T-helper 2 cell treated with Interferon-gamma antibody and Interleukin-4, amounts not matched to agents 5 μg/mL and 100 μg/mL, for 36 hours (primary cell): ENCODE data around the gene VPREB1.
A peak's percentile ranks its signal among the peaks of the same experiment; 100 is the strongest.

Experiments used
- DNase-seq: peaks from one replicate; pipeline ENCODE4 v3.0.0; 2021; ENCODE audit warnings: low spot score
- H3K27ac Mint-ChIP-seq: one replicate; pipeline ENCODE4 v1.8.0; 2021; ENCODE audit warnings: mild to moderate bottlenecking, mixed read lengths
- H3K27me3 Mint-ChIP-seq: one replicate; pipeline ENCODE4 v1.8.0; 2021; ENCODE audit warnings: low read depth, mixed read lengths
- H3K36me3 Mint-ChIP-seq: one replicate; pipeline ENCODE4 v1.8.0; 2021; ENCODE audit warnings: low read depth, mixed read lengths
- H3K4me1 Mint-ChIP-seq: one replicate; pipeline ENCODE4 v1.8.0; 2021; ENCODE audit warnings: low read depth, mixed read lengths
- H3K4me3 Mint-ChIP-seq: one replicate; pipeline ENCODE4 v1.8.0; 2022; ENCODE audit warnings: mild to moderate bottlenecking, moderate library complexity, mixed read lengths
- H3K9me3 Mint-ChIP-seq: one replicate; pipeline ENCODE4 v1.8.0; 2021; ENCODE audit warnings: mixed read lengths

Gene VPREB1, protein sequence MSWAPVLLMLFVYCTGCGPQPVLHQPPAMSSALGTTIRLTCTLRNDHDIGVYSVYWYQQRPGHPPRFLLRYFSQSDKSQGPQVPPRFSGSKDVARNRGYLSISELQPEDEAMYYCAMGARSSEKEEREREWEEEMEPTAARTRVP

DNA sequence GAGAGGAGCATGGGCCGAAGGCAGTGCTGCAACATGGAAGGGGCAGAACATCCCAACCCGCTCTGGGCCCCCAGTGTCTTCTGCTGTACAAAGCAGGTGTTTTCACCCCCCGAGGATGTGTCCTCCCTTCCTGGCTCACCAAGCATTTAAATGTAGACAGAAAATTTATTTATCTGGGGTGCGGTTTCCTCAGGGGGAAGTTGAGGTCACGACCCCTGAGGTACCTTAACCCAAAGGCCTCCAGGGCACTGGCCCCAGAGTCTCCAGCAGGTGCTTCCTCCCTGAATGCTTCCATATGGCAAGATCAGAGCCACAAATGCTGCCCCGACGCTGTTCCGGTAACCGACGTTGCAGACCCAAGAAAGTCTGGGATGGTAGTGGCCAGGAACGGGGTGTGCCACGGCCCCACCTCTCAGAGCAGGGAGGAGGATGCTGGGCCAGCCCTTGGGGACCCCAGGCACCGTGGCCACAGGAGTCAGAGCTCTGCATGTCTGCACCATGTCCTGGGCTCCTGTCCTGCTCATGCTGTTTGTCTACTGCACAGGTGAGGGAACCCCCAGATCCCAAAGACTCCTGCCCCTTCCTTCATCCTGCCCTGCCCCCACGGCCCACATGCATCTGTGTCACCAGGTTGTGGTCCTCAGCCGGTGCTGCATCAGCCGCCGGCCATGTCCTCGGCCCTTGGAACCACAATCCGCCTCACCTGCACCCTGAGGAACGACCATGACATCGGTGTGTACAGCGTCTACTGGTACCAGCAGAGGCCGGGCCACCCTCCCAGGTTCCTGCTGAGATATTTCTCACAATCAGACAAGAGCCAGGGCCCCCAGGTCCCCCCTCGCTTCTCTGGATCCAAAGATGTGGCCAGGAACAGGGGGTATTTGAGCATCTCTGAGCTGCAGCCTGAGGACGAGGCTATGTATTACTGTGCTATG is at the start of gene VPREB1:
Gene VPREB1 (plus strand): TSS at position 471 of the 935 bp plus-strand sequence. CDS start 28 bp downstream, at position 499.
- no peaks in the 10 kb centered on the region for H3K9me3 Mint-ChIP-seq

DNA sequence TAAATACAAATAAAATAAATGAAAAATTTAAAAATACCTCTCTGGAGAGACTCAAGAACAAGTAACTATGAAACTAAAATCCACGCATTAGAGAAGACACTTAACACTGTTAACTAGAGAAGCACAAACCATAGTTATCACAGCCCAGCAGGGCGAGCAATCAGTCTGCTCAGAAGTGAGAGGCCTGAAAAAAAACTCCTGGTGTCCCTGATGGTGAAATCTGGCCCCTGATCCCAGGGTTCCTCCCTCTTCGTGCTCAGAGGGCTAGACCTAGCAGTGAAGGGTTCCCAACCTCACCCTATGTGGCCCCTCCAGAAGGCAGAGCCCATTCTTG is 49.7 kb upstream of the VPREB1 start:
- Mint-ChIP-seq H3K27ac (no peak overlapping the region), H3K27me3 (peaks cover 33% of the 10 kb centered on the region)

More for the DNA sequence above, at the start of gene VPREB1:
- Mint-ChIP-seq H3K27me3 (peaks cover 6% of the 10 kb centered on the region), H3K27ac (no peak within 1 kb of the TSS), H3K4me3 (no peak within 1 kb of the TSS), H3K36me3 (no peaks in the 10 kb centered on the region), H3K4me1 (peaks cover 23% of the 10 kb centered on the region)
- DNase-seq: no peak

DNA sequence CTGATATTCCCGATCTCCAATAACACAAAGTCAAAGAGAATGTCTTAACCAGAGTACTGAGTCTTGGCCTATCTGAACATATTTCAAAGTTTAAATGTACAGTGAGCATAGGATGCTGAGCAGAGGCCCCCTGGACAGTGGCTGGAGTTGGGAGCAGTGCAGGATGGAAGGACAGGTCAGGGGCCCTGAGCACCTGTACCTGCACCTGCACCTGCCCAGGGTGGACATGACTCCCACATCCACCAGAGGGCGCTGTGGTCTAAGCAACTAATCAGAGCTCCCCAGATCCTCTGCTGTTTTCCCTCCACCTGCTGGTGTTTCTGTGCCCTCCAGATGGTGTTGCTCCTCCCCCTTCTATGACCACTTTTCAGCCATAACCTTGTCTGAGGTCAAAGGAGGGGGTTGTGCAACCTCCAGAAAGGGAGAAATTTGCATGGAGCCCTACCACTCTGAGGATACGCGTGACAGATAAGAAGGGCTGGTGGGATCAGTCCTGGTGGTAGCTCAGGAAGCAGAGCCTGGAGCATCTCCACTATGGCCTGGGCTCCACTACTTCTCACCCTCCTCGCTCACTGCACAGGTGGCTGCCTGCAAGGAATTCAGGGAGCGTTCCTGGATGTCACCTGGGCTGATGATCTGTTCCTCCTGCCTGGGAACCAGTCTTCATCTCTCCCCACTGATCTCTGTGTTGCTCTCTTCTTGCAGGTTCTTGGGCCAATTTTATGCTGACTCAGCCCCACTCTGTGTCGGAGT is 49.1 kb upstream of the VPREB1 start:
- H3K27me3 Mint-ChIP-seq: peaks cover 29% of the 10 kb centered on the region
- peak; percentile 53 for DNase-seq
- peaks cover 3% of the 10 kb centered on the region for H3K4me1 Mint-ChIP-seq
- H3K4me3 Mint-ChIP-seq: no peak overlapping the region
- H3K36me3 Mint-ChIP-seq: no peaks in the 10 kb centered on the region
- no peaks in the 10 kb centered on the region for H3K9me3 Mint-ChIP-seq
- H3K27ac Mint-ChIP-seq: no peak overlapping the region

More for the DNA sequence above, 49.7 kb upstream of the VPREB1 start:
- no peak for DNase-seq
- Mint-ChIP-seq H3K36me3 (no peaks in the 10 kb centered on the region), H3K9me3 (no peaks in the 10 kb centered on the region), H3K4me1 (peaks cover 3% of the 10 kb centered on the region), H3K4me3 (no peak overlapping the region)

DNA sequence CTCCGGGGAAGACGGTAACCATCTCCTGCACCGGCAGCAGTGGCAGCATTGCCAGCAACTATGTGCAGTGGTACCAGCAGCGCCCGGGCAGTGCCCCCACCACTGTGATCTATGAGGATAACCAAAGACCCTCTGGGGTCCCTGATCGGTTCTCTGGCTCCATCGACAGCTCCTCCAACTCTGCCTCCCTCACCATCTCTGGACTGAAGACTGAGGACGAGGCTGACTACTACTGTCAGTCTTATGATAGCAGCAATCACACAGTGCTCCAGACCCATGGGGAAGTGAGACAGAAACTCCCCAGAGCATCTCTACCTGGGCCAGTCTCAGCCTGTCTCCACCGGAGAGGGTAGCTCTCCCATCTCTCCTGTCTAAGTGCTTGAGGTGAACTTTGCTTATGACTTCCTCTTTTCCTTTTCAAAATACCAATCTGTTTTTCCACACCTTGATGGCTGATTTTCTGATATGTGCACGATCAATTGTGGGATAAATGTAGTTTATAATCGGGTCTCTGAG is 48.5 kb upstream of the VPREB1 start:
- no peak for DNase-seq
- Mint-ChIP-seq H3K36me3 (no peaks in the 10 kb centered on the region), H3K4me3 (no peak overlapping the region), H3K27me3 (peaks cover 22% of the 10 kb centered on the region), H3K4me1 (peaks cover 3% of the 10 kb centered on the region), H3K9me3 (no peaks in the 10 kb centered on the region), H3K27ac (no peak overlapping the region)

DNA sequence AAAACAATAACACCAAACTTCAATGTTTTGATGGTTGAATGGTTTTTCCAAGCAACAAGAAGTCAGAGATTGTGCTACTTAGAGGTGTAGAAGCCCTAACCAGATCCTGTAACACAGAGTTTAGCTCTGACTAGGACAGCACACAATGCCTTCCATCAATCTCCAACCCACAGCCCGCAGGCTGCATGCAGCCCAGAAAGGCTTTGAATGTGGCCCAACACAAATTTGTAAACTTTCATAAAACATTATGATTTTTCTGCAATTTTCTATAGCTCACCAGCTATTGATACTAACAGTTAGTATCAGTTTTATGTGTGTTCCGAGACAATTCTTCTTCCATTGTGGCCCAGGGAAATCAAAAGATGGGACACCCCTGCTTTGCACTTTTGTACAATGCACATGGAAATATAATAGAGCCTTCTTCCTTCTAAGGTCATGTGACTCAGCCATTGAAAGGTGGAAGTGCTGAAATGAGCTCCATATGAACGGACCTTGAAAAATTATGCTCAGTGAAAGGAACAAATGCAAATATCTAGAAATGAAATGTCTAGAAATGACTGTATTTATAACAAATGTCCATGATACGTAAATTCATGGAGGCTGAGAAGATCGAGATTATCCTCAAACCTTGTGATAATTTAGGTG is 47.6 kb upstream of the VPREB1 start:
- Mint-ChIP-seq H3K27me3 (peaks cover 17% of the 10 kb centered on the region), H3K4me3 (no peak overlapping the region), H3K9me3 (no peaks in the 10 kb centered on the region), H3K36me3 (no peaks in the 10 kb centered on the region), H3K27ac (no peak overlapping the region), H3K4me1 (peaks cover 3% of the 10 kb centered on the region)
- DNase-seq: no peak

DNA sequence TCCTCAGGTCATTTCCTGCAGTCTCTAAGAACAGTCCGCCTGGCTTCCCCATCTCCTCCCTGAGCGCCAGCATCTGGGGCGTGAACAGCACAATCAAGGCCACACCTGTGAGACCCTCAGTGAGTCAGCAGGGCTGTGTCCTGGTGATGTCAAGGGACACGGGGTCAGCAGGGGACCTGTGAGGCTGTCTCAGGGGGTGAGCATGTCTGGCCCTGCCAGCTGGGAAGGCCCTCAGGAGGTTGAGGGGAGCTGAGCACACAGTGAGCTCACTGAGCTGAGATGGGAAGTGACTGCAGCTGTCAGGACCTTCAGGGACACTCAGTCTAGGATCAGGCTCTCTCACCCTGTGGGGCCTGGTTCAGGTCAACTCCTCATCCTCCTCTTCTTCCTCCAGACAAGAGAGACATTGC is 46.6 kb upstream of the VPREB1 start:
- H3K27me3 Mint-ChIP-seq: peaks cover 11% of the 10 kb centered on the region
- H3K27ac Mint-ChIP-seq: no peak overlapping the region
- no peaks in the 10 kb centered on the region for H3K9me3 Mint-ChIP-seq

DNA sequence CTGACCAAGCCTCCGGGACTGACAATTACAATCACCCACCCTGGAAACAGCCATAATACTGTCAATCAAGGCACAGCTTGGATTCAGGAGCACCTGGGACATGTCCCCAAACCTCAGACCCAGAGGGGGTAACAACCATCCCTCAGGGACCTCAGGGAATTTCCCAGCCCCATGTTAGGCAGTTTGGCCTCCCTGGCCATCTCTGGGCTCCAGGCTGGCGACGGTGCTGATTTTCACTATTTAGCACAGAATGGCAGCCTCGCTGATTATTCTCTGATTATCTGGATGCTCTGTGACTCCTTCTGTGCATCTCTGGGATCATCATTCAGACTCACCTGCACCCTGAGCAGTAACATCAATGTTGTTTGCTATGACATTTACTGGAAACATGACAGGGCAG is 45.8 kb upstream of the VPREB1 start:
- Mint-ChIP-seq H3K4me1 (peaks cover 3% of the 10 kb centered on the region), H3K27ac (no peak overlapping the region), H3K27me3 (peaks cover 11% of the 10 kb centered on the region), H3K9me3 (no peaks in the 10 kb centered on the region), H3K36me3 (no peaks in the 10 kb centered on the region), H3K4me3 (no peak overlapping the region)
- no peak for DNase-seq

More for the DNA sequence above, 46.6 kb upstream of the VPREB1 start:
- DNase-seq: no peak
- Mint-ChIP-seq H3K4me3 (no peak overlapping the region), H3K4me1 (peaks cover 3% of the 10 kb centered on the region), H3K36me3 (no peaks in the 10 kb centered on the region)

DNA sequence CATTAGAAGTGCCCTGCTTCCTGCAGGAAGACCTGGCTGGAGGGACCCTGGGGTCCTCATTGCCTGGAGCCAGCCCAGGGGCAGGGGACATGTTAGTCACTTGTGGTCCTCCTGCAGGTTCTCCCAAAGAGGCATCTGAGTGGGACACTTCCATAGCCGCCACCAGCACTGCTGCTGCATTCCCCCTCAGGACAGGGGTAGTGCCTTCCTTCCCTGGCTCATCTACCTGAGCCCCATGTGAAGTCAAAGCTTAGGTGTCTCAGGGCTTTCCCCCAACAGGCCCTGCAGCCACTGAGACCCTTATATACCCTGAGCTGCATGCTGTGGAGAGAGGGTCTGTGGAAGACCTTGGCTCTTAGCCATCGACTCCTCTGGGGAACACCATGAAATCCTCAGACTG is 45.0 kb upstream of the VPREB1 start:
- H3K36me3 Mint-ChIP-seq: no peaks in the 10 kb centered on the region
- H3K27me3 Mint-ChIP-seq: peaks cover 11% of the 10 kb centered on the region
- H3K4me1 Mint-ChIP-seq: peaks cover 3% of the 10 kb centered on the region
- no peak overlapping the region for H3K4me3 Mint-ChIP-seq
- H3K9me3 Mint-ChIP-seq: no peaks in the 10 kb centered on the region
- DNase-seq: no peak
- no peak overlapping the region for H3K27ac Mint-ChIP-seq

DNA sequence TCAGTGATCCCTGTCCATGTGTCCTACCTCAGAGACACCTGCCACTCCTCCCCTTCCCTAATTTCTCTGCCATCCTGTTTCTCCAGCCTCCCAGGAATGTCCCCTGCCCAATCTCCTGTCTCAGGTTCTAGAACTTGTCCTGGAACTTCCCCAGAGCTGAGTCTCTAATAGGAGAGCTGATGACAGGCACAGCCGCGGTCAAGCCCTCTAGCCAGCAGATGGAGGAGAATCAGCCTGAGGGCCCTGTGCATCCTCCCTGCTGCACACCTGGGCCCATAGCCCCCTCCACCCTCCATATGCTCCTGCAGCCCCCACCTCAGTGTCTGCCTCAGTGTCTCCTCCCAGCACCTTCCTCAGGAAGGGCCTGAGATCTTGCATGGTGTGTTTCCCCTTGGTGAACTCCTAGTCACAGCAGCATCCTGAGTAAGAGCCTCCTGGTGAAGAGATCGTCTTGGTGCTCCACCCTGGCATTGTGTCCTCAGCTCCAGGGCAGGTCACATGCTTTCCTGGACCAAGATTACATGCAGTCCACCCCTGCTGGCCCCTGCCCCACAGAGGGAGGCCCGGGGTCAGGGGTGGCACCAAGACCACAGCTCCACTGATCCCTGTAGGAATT is 43.9 kb upstream of the VPREB1 start:
- H3K4me1 Mint-ChIP-seq: no peaks in the 10 kb centered on the region
- no peak overlapping the region for H3K27ac Mint-ChIP-seq
- no peak overlapping the region for H3K4me3 Mint-ChIP-seq
- no peaks in the 10 kb centered on the region for H3K9me3 Mint-ChIP-seq
- no peaks in the 10 kb centered on the region for H3K36me3 Mint-ChIP-seq
- H3K27me3 Mint-ChIP-seq: peaks cover 11% of the 10 kb centered on the region
- no peak for DNase-seq

DNA sequence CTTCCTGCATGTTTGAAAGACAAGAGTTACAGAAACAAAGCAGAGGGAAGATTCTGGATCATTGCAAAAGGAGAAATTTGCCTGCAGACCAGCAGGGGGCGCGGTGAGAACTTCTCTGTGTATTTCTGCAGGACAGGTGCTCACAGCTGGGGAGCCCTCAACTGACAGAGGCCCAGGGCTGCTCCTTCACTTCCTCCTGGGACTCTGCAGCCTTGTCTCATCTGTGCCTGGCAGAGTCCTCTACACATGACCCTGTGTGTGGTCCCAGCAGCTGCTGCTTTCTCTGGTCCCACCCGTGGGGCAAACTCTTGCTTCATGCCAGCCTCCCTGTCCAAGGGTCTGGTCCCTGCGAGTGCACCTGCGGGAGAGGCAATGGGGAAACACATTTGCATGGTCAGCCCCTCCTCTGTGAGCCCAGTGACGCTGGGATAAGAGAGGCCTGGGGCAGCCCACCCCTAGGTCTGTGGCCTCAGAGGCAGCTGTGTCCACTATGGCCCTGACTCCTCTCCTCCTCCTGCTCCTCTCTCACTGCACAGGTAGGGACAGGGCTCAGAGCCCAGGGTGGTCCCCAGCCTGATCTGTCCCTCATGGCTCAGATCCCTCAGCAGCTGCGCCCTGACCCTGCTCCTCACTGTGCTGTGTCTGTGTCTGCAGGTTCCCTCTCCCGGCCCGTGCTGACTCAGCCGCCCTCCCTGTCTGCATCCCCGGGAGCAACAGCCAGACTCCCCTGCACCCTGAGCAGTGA is 43.2 kb upstream of the VPREB1 start:
- H3K9me3 Mint-ChIP-seq: no peaks in the 10 kb centered on the region
- no peaks in the 10 kb centered on the region for H3K36me3 Mint-ChIP-seq
- H3K4me1 Mint-ChIP-seq: no peaks in the 10 kb centered on the region
- peak; percentile 47 for DNase-seq
- no peak overlapping the region for H3K4me3 Mint-ChIP-seq
- H3K27ac Mint-ChIP-seq: no peak overlapping the region
- H3K27me3 Mint-ChIP-seq: peaks cover 9% of the 10 kb centered on the region

DNA sequence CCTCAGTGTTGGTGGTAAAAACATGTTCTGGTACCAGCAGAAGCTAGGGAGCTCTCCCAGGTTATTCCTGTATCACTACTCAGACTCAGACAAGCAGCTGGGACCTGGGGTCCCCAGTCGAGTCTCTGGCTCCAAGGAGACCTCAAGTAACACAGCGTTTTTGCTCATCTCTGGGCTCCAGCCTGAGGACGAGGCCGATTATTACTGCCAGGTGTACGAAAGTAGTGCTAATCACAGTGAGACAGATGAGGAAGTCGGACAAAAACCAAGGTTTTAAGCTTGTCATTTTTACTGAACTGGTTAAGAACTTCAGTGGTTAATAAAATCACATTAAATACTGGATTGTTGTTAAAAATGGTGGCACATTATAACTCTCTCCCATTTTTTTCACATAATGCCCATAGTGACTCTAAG is 42.6 kb upstream of the VPREB1 start:
- Mint-ChIP-seq H3K27me3 (peaks cover 7% of the 10 kb centered on the region), H3K36me3 (no peaks in the 10 kb centered on the region), H3K4me1 (no peaks in the 10 kb centered on the region), H3K9me3 (no peaks in the 10 kb centered on the region), H3K4me3 (no peak overlapping the region), H3K27ac (no peak overlapping the region)
- DNase-seq: no peak

DNA sequence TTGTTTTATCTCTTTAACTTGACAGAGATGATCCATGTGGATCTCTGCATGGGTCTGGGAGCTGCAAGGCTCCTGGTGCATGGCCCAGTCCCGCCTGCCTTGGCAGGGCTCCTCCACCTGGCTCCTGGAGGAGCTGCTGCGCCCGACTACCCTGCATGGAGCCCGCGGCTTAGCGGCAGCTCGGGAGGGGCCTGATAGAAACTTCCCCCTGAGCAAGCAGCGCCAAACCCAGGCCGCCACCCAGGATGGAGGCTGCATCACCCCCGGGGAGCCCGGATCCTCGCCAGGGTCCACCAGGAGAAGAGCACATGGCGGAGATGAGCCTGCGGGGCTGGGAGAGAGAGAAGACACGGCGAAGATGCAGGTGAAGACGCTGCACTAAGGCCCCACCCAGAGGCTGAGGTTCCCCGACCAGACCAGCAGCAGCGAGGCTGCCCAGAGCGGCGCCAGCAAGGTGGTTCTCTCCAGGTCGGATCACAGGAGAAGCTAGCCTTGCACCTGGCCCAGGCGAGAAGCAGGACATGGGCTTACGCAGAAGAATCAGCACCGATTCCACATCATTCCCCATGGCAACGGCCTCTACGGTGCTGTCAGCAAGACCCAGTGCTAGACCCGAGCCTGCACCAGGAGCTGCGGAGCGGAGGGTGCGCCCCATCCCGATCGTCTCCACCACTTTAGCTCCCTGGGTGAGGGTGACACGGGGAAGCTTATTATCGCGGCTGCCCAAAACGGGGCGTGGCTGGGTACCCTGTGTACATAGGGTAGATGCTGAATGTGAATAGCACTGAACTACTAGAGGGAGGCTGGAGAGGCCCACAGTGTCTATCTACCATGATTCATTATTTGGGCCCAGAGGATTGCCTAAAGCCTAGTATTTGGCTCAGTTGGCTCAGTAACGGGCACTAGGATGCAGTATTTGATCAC is 41.3 kb upstream of the VPREB1 start:
- Mint-ChIP-seq H3K4me3 (no peak overlapping the region), H3K9me3 (no peaks in the 10 kb centered on the region), H3K27me3 (peaks cover 6% of the 10 kb centered on the region), H3K4me1 (peaks cover 7% of the 10 kb centered on the region), H3K36me3 (no peaks in the 10 kb centered on the region), H3K27ac (no peak overlapping the region)
- no peak for DNase-seq
